ENCODE data around the gene TMEM51. TPM values are rescaled to one million over a fixed set of nuclear protein-coding genes. Genes with fewer than 3 reads are reported as not detected.
"Not testable (repeated sequence)": the region's sequence is repeated elsewhere in the genome, so short reads cannot be mapped to it uniquely, and the experiment has no call there.

The TMEM51 gene
- total and polyA plus RNA-seq, 9 donors: 5.0 to 12.1 (median 8.0) TPM

DNA sequence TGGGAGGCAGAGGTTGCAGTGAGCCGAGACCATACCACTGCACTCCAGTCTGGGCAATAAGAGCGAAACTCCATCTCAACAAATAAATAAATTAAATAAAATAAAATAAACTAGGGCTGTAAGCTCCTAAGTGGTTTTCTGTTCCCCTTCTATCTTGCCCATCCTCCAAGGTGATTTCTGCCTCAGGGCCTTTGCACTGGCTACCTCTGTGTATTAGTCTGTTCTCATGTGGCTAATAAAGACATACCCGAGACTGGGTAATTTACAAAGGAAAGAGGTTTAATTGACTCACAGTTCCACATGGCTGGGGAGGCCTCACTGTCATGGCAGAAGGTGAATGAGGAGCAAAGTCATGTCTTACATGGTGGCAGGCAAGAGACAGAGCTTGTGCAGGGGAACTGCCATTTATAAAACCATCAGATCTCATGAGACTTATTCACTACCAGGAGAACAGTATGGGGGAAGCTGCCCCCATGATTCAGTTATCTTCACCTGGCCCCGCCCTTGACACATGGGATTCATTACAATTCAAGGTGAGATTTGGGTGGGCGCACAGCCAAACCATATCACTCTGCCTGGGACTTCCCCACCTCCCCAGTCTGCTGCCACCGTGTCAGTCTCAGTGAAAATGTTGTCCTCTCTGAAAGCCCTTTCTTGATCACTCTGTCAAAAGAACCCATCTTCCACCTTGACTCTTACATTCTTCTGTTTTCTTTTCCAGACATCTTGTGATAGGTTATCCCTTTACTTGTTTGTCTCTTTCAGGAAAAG is 22.0 kb downstream of the TMEM51 start:
- not testable (repeated sequence) for H3K27ac ChIP-seq (ENCODE audit: low read length); H3K4me3 ChIP-seq (ENCODE audit: low read length); H3K9me3 ChIP-seq (replicated peaks; ENCODE audit: control insufficient read depth, low read depth, low read length); DNase-seq; H3K36me3 ChIP-seq (ENCODE audit: control insufficient read depth, insufficient read depth, low read length); H3K27me3 ChIP-seq (ENCODE audit: control insufficient read depth, insufficient read depth, low read length)
- peaks cover 29% of the 10 kb centered on the region for H3K4me1 ChIP-seq (ENCODE audit: control insufficient read depth, insufficient read depth, low read length)
- WGBS (ENCODE audit: insufficient coverage): 94% methylated on average over 3 of the region's 6 CpGs

DNA sequence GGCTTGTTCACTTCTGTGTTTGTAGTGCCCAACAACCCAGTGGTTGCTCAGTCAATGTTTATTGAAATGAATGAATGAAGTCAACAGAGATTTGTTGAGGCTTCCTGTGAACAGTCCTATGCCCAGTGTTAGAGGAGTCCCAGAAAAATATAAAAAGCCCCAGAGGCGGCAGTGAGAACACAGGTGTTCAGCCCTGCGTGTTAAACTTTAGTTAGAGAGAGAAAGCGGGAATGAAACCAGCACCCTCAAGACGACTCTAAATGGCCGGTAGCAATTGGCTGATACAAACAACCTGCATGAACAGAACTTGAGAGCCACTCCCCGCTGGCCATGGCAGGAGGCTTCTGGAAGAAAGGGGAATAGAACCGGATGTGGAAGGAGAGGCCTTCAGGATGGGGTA is 22.6 kb downstream of the TMEM51 start:
- Histone ChIP-seq H3K9me3 (replicated peaks; ENCODE audit: control insufficient read depth, low read depth, low read length) (no peaks in the 10 kb centered on the region), H3K4me1 (ENCODE audit: control insufficient read depth, insufficient read depth, low read length) (peaks cover 29% of the 10 kb centered on the region), H3K27ac (ENCODE audit: low read length) (no peak overlapping the region), H3K27me3 (ENCODE audit: control insufficient read depth, insufficient read depth, low read length) (no peaks in the 10 kb centered on the region), H3K4me3 (ENCODE audit: low read length) (no peak overlapping the region), H3K36me3 (ENCODE audit: control insufficient read depth, insufficient read depth, low read length) (no peaks in the 10 kb centered on the region)
- DNase-seq: no peak
- WGBS (ENCODE audit: insufficient coverage): 70% methylated on average over 7 of the region's 7 CpGs

DNA sequence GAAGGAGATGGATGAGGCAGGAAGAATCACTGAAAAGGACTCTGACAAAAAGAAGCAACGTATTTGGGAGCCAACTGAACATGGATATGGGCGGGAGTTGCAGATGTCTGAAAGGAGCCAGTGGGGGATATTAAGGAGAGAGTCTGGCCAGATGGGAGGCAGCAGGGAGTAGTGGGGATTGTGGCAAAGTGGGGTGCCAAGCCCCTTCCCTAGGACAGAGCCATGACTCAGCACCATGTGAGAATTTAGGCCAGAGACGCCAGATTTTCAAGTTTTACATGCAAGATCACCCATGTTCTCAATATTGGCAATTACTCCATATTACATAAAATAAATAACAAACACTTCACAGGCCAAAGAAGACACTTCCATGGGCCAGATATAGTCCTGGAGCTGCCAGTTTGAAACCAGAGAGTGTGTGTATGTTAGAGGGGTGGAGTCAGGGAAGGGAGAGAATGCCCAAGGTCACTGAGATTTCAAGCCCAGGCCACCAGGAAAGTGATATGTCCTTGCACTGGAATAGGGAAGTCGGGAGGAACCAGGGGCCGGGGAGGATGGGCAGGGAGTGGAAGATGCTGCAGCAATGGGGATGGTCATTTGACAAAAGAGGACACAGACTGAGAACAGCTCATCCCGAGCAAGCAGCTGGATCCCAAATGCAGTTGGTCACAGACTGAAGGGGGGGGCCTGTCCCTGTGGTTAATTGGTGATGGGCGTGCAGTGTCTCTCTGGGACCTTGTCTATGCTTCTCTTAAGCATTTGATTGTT is 23.5 kb downstream of the TMEM51 start:
- Histone ChIP-seq H3K9me3 (replicated peaks; ENCODE audit: control insufficient read depth, low read depth, low read length) (no peaks in the 10 kb centered on the region), H3K36me3 (ENCODE audit: control insufficient read depth, insufficient read depth, low read length) (no peaks in the 10 kb centered on the region), H3K4me1 (ENCODE audit: control insufficient read depth, insufficient read depth, low read length) (peaks cover 29% of the 10 kb centered on the region), H3K27ac (ENCODE audit: low read length) (no peak overlapping the region), H3K27me3 (ENCODE audit: control insufficient read depth, insufficient read depth, low read length) (no peaks in the 10 kb centered on the region), H3K4me3 (ENCODE audit: low read length) (no peak overlapping the region)
- 66% methylated on average over 7 of the region's 7 CpGs for WGBS (ENCODE audit: insufficient coverage)
- no peak for DNase-seq

DNA sequence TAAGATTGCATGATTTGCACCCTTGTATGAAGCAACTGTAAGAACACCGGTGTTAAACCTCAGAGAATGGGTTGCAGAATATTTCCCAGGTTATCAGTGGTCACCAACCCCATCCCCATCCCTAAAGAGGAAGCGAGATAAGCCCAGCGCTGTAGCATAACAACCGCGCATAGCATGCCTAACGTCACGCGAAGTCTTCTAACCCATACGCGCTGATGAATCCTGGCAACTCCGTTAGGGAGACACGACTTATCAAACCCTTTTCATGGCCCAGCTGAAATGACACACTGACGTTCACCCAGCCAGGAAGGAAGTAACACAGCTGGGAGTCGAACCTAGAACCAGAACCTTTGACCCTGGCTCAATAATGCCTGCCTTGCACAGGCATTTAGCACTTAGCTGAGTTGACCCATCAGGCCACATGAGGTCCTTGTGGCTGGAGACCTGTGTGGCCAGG is 24.2 kb downstream of the TMEM51 start:
- H3K9me3 ChIP-seq (replicated peaks; ENCODE audit: control insufficient read depth, low read depth, low read length): no peaks in the 10 kb centered on the region
- 80% methylated on average over 13 of the region's 14 CpGs for WGBS (ENCODE audit: insufficient coverage)
- peaks cover 4% of the 10 kb centered on the region for H3K36me3 ChIP-seq (ENCODE audit: control insufficient read depth, insufficient read depth, low read length)
- no peak overlapping the region for H3K4me3 ChIP-seq (ENCODE audit: low read length)
- H3K27ac ChIP-seq (ENCODE audit: low read length): no peak overlapping the region
- no peaks in the 10 kb centered on the region for H3K27me3 ChIP-seq (ENCODE audit: control insufficient read depth, insufficient read depth, low read length)
- no peak for DNase-seq
- peaks cover 29% of the 10 kb centered on the region for H3K4me1 ChIP-seq (ENCODE audit: control insufficient read depth, insufficient read depth, low read length)

DNA sequence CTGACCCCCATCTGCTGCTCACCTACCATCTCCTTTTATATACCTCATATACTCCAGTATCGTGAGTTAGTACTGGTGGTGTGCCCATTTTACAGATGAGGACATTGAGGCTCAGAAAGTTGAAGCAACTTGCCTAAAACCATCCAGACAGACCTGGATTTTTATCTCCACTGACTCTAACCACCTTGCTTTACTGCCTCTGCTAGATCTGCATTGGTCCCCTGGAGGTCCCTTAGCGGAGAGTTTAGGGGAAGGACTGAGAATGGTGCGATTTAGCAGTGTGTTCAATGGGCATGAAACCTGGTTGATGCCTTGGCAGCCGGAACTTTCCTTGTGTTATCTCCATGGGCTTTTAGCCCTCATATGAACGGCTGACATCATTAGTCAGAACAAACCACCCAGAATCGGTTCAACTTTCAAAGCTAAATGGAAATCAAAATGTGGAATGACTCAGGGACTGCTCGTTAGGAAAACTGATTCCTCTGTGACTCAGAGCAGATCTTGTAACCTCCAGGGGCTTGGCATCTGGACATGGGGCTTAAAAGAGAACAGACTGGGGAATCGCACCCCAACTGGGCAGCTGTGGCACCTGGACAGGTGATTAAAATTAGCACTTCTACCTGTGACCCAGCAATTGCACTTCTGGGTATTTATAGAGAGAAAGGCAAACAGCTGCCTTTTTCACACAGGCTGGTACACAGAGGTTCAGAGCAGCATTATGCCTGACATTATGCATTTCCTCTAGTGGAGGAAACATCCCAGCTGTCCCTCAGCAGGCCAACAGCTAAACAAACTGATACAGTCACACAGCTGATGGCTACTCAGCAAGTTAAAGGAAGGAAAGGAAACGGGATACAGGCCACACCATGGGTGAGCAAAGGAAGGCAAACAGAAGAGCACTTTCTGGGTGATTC is 25.3 kb downstream of the TMEM51 start:
- H3K9me3 ChIP-seq (replicated peaks; ENCODE audit: control insufficient read depth, low read depth, low read length): no peaks in the 10 kb centered on the region
- peak overlapping the region; percentile 85 for H3K27ac ChIP-seq (ENCODE audit: low read length)
- peak; percentile 80 for DNase-seq
- H3K4me3 ChIP-seq (ENCODE audit: low read length): no peak overlapping the region
- H3K4me1 ChIP-seq (ENCODE audit: control insufficient read depth, insufficient read depth, low read length): peaks cover 29% of the 10 kb centered on the region
- no peaks in the 10 kb centered on the region for H3K27me3 ChIP-seq (ENCODE audit: control insufficient read depth, insufficient read depth, low read length)
- H3K36me3 ChIP-seq (ENCODE audit: control insufficient read depth, insufficient read depth, low read length): peaks cover 4% of the 10 kb centered on the region
- 54% methylated on average over 6 of the region's 9 CpGs for WGBS (ENCODE audit: insufficient coverage)

DNA sequence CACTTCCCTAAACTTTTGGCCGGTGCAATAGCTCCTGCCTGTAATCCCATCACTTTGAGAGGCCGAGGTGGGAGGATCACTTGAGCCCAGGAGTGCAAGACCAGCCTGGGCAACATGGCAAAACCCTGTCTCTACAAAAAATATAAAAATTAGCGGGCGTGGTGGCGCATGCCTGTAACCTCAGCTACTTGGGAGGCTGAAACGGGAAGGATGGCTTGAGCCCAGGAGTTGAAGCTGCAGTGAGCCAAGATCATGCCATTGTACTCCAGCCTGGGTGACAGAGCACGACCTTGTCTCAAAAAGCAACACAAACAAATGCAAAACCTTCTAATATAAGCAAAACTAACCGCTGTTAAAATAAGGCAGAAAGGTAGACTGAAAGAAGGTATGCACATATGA is 25.9 kb downstream of the TMEM51 start:
- DNase-seq: no peak
- H3K36me3 ChIP-seq (ENCODE audit: control insufficient read depth, insufficient read depth, low read length): peaks cover 4% of the 10 kb centered on the region
- H3K4me3 ChIP-seq (ENCODE audit: low read length): no peak overlapping the region
- WGBS (ENCODE audit: insufficient coverage): 71% methylated on average over 5 of the region's 8 CpGs
- no peaks in the 10 kb centered on the region for H3K9me3 ChIP-seq (replicated peaks; ENCODE audit: control insufficient read depth, low read depth, low read length)
- peak overlapping the region; percentile 85 for H3K27ac ChIP-seq (ENCODE audit: low read length)
- H3K27me3 ChIP-seq (ENCODE audit: control insufficient read depth, insufficient read depth, low read length): no peaks in the 10 kb centered on the region
- peaks cover 29% of the 10 kb centered on the region for H3K4me1 ChIP-seq (ENCODE audit: control insufficient read depth, insufficient read depth, low read length)

DNA sequence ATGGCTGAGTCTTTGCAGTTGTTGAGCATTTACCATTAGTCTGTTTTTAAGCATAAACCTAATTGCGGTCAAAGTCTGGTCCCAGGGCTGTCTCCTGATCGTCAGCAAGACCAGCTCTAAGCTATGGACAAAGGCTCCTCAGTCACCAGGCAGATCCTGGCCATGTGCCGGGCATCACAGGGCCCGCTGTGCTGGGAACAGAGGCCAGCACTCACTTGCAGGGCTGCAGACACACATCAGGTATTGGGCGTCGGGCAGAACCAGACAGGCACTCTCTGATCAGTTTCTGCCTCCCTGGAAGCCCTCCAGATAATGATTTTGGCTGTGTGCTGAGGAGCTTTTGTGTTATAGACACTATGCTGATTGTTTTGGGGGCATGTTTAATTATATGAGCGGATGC is 26.6 kb downstream of the TMEM51 start:
- DNase-seq: no peak
- H3K36me3 ChIP-seq (ENCODE audit: control insufficient read depth, insufficient read depth, low read length): peaks cover 4% of the 10 kb centered on the region
- no peak overlapping the region for H3K27ac ChIP-seq (ENCODE audit: low read length)
- H3K4me1 ChIP-seq (ENCODE audit: control insufficient read depth, insufficient read depth, low read length): peaks cover 29% of the 10 kb centered on the region
- H3K4me3 ChIP-seq (ENCODE audit: low read length): no peak overlapping the region
- 83% methylated on average over 4 of the region's 7 CpGs for WGBS (ENCODE audit: insufficient coverage)
- H3K9me3 ChIP-seq (replicated peaks; ENCODE audit: control insufficient read depth, low read depth, low read length): no peaks in the 10 kb centered on the region
- H3K27me3 ChIP-seq (ENCODE audit: control insufficient read depth, insufficient read depth, low read length): no peaks in the 10 kb centered on the region

DNA sequence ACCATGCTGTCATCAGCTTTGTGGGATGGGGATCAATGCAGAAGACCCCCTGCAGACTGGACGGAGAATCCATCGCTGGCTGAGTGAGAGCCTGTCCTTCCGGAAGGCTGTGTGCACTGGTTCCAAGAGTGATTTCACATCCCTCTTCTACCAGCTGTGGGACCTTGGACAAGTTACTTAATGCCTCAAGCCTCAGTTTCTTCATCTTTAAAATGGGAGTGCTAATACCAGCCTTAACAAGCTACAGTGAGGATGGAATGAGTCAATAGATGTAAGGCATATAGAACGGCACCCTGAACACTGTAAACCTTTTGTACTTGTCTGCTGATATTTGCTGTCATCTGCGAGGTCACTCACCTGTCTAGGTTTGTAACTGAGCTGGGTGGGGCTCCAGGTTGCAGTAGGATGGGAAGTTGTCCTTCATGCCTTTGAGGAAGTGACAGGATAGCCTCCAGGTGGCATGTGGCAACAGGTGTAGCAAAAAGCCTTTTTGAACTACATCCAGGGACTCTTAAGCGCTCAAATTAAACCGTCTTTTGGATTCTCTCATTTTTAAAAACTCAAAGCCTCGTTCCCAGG is 27.5 kb downstream of the TMEM51 start:
- WGBS (ENCODE audit: insufficient coverage): 85% methylated on average over 5 of the region's 8 CpGs
- Histone ChIP-seq H3K4me1 (ENCODE audit: control insufficient read depth, insufficient read depth, low read length) (peaks cover 29% of the 10 kb centered on the region), H3K27ac (ENCODE audit: low read length) (no peak overlapping the region), H3K27me3 (ENCODE audit: control insufficient read depth, insufficient read depth, low read length) (no peaks in the 10 kb centered on the region), H3K4me3 (ENCODE audit: low read length) (no peak overlapping the region), H3K36me3 (ENCODE audit: control insufficient read depth, insufficient read depth, low read length) (peaks cover 4% of the 10 kb centered on the region), H3K9me3 (replicated peaks; ENCODE audit: control insufficient read depth, low read depth, low read length) (no peaks in the 10 kb centered on the region)
- no peak for DNase-seq

DNA sequence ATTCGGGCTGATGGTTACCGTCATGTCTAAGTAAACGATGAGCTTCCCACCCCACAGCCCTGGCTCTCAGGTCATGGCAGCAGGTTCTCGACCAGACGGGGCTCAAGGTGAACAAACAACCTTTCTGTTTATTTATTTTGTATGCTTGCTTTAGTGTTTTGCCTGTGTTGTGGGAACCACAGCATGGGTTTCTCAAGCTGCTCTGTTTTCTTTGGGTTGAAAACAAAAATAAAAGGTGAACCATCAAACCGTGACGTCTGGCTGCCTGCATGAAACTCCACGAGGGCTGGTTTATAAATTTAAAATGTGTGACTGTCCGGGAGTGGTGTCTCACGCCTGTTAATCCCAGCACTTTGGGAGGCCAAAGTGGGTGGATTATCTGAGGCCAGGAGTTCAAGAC is 28.0 kb downstream of the TMEM51 start:
- peaks cover 4% of the 10 kb centered on the region for H3K36me3 ChIP-seq (ENCODE audit: control insufficient read depth, insufficient read depth, low read length)
- H3K27me3 ChIP-seq (ENCODE audit: control insufficient read depth, insufficient read depth, low read length): no peaks in the 10 kb centered on the region
- H3K4me1 ChIP-seq (ENCODE audit: control insufficient read depth, insufficient read depth, low read length): peaks cover 30% of the 10 kb centered on the region
- H3K4me3 ChIP-seq (ENCODE audit: low read length): no peak overlapping the region
- 56% methylated on average over 4 of the region's 10 CpGs for WGBS (ENCODE audit: insufficient coverage)
- no peaks in the 10 kb centered on the region for H3K9me3 ChIP-seq (replicated peaks; ENCODE audit: control insufficient read depth, low read depth, low read length)
- H3K27ac ChIP-seq (ENCODE audit: low read length): no peak overlapping the region
- no peak for DNase-seq

Data from muscle of leg (tissue), 11 donors.